OCI-LY3 (cell line): ENCODE data around the gene ARRDC2.

Source experiments
- H2AFZ ChIP-seq: fragments of 200-600, 300-600 bp; shearing (Covaris generic); 2 replicates; pipeline ENCODE4 v1.6.0; 2014; ENCODE audit warnings: antibody characterized with exemption, low read depth, low read length
- H3K27ac ChIP-seq: fragments of 200-600, 300-600 bp; sonication (generic); 2 replicates; pipeline ENCODE4 v1.5.1; 2014; ENCODE audit warnings: mild to moderate bottlenecking, low read length, moderate library complexity, mixed read lengths
- H3K27me3 ChIP-seq: fragments of 200-600, 300-600 bp; sonication (generic); 2 replicates; pipeline ENCODE4 v1.6.1; 2014; ENCODE audit warnings: low read depth, low read length, mixed read lengths
- H3K36me3 ChIP-seq: fragments of 200-600, 300-600 bp; sonication (generic); replicated peaks from 2 replicates; pipeline ENCODE3; 2014; ENCODE audit warnings: low read depth, low read length, mixed read lengths
- H3K4me1 ChIP-seq: fragments of 300-600, 200-600 bp; sonication (generic); 2 replicates; pipeline ENCODE4 v1.6.1; 2014; ENCODE audit warnings: low read length, mixed read lengths
- H3K4me2 ChIP-seq: fragments of 200-600, 300-600 bp; sonication (generic); 2 replicates; pipeline ENCODE4 v1.6.1; 2014; ENCODE audit warnings: low read length, mixed read lengths
- H3K4me3 ChIP-seq: fragments of 300-600, 200-600 bp; sonication (generic); 2 replicates; pipeline ENCODE4 v1.5.1; 2014; ENCODE audit warnings: antibody characterized with exemption, mild to moderate bottlenecking, low read length, moderate library complexity
- H3K79me2 ChIP-seq: fragments of 300-600, 200-600 bp; shearing (Covaris generic); 2 replicates; pipeline ENCODE4 v1.6.1; 2014; ENCODE audit warnings: mild to moderate bottlenecking, low read length, mixed read lengths
- H3K9ac ChIP-seq: fragments of 300-600, 200-600 bp; shearing (Covaris generic); 2 replicates; pipeline ENCODE4 v1.6.0; 2014; ENCODE audit warnings: mild to moderate bottlenecking, low read length, moderate library complexity
- H3K9me3 ChIP-seq: fragments of 200-600, 300-600 bp; shearing (Covaris generic); 2 replicates; pipeline ENCODE4 v1.6.1; 2014; ENCODE audit warnings: low read length, mixed read lengths; ENCODE audit not compliant: insufficient read depth
- H4K20me1 ChIP-seq: fragments of 200-600, 300-600 bp; sonication (generic); 2 replicates; pipeline ENCODE4 v1.6.1; 2016; ENCODE audit warnings: low read length, mixed read lengths; ENCODE audit not compliant: insufficient read depth
- EZH2phosphoT487 ChIP-seq: fragments of 200-600 bp; shearing (Covaris generic); IDR thresholded peaks from 2 replicates; pipeline ENCODE4 v1.6.1; 2018; ENCODE audit warnings: antibody characterized with exemption, mixed run types, low read depth
- TF ChIP-seq, protein P1 (sequence below): fragments of 200-600, 300-600 bp; sonication (generic); IDR thresholded peaks from 2 replicates; pipeline ENCODE4 v1.5.1; 2014; ENCODE audit warnings: antibody characterized with exemption, low read length, low read depth

The ARRDC2 gene

DNA sequence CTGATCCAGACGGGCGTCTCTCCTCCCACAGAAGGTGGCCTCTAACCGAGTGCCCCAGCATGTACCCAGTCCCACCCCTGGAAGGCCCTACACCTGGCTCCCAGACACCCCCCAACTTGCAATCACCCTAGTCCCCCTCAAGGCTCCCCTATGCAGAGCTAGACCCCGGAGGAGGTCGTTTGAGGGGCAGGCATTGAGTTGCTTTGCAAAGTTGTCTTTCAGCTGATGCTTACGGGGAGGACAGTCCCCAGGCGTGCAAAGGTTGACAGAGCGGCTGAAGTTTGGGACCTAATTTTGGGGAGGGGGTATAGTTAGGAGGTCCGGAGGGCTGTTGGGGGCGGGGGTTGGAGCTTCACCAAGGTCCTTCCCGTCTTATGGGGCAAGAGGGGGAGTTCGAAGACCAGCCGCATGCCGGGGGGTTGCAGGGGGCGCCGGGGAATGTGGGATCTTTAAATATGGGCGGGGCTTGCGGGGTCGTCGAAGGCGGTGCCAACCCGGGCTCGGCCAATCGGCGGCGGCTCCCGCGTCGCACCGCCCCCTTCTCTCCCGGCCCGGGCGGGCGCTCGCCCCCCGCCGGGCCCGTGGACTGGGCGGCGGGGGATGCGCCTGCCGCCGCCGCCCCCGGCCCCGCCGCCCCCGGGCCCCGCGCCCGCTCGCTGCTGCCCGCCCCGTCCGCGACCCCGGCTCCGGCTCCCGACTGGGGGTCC, 41.3 kb upstream of the ARRDC2 start, which contains the start of gene KCNN1:
Gene KCNN1, plus strand, starts transcription at position 558 of the 707 bp plus-strand sequence. CDS start 6,782 bp downstream, outside the sequence.
- H3K4me3 ChIP-seq = no peak within 1 kb of the TSS

GRCh38 chr19:17967257-17968051, 40.5 kb upstream of the ARRDC2 start:
- H3K36me3 ChIP-seq = no peaks in the 10 kb centered on the region
- no peaks in the 10 kb centered on the region for H4K20me1 ChIP-seq
- H3K9ac ChIP-seq = no peak overlapping the region
- no peaks in the 10 kb centered on the region for H3K9me3 ChIP-seq
- no peak for TF ChIP-seq EZH2phosphoT487
- TF ChIP-seq, protein P1, sequence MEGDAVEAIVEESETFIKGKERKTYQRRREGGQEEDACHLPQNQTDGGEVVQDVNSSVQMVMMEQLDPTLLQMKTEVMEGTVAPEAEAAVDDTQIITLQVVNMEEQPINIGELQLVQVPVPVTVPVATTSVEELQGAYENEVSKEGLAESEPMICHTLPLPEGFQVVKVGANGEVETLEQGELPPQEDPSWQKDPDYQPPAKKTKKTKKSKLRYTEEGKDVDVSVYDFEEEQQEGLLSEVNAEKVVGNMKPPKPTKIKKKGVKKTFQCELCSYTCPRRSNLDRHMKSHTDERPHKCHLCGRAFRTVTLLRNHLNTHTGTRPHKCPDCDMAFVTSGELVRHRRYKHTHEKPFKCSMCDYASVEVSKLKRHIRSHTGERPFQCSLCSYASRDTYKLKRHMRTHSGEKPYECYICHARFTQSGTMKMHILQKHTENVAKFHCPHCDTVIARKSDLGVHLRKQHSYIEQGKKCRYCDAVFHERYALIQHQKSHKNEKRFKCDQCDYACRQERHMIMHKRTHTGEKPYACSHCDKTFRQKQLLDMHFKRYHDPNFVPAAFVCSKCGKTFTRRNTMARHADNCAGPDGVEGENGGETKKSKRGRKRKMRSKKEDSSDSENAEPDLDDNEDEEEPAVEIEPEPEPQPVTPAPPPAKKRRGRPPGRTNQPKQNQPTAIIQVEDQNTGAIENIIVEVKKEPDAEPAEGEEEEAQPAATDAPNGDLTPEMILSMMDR = no peak
- H2AFZ ChIP-seq = no peak overlapping the region
- no peaks in the 10 kb centered on the region for H3K4me1 ChIP-seq
- H3K4me3 ChIP-seq = no peak overlapping the region
- no peak overlapping the region for H3K4me2 ChIP-seq
- H3K27me3 ChIP-seq = peaks cover 26% of the 10 kb centered on the region
- no peaks in the 10 kb centered on the region for H3K79me2 ChIP-seq
- H3K27ac ChIP-seq = no peak overlapping the region

More for the DNA sequence above, 41.3 kb upstream of the ARRDC2 start, which contains the start of gene KCNN1:
- Histone ChIP-seq H3K79me2 (no peaks in the 10 kb centered on the region), H3K4me2 (no peak within 1 kb of the TSS), H3K9ac (no peak within 1 kb of the TSS), H3K27ac (no peak within 1 kb of the TSS), H4K20me1 (no peaks in the 10 kb centered on the region), H3K36me3 (no peaks in the 10 kb centered on the region), H3K27me3 (peaks cover 26% of the 10 kb centered on the region), H2AFZ (no peak within 1 kb of the TSS), H3K4me1 (no peaks in the 10 kb centered on the region), H3K9me3 (no peaks in the 10 kb centered on the region)
- no peak for TF ChIP-seq EZH2phosphoT487
- TF ChIP-seq, protein P1 = no peak

DNA sequence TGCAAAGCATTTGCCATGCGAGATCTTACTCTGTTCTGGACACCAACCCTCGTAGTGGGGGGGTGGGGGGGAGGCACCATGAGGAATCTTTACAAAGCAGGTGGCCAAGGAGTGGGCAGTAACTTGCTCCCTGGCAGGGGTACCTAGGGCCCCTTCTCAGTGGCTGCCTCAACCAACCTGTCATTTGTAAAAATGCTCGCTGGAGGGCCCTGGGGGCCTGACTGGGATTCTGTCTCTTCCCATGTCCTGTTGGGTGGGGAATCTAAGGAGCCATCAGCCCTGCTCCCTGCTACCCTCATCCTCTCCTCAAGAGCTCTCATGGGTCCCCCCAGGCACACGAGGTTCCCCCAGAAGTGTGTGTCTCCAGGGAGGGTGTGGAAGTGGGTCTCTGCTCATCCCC, 39.6 kb upstream of the ARRDC2 start:
- peaks cover 26% of the 10 kb centered on the region for H3K27me3 ChIP-seq
- no peak overlapping the region for H3K4me2 ChIP-seq

More for the DNA sequence above, 39.6 kb upstream of the ARRDC2 start:
- Histone ChIP-seq H2AFZ (no peak overlapping the region), H3K79me2 (no peaks in the 10 kb centered on the region), H4K20me1 (no peaks in the 10 kb centered on the region), H3K36me3 (no peaks in the 10 kb centered on the region), H3K4me1 (no peaks in the 10 kb centered on the region), H3K27ac (no peak overlapping the region), H3K4me3 (no peak overlapping the region), H3K9me3 (no peaks in the 10 kb centered on the region), H3K9ac (no peak overlapping the region)
- no peak for TF ChIP-seq EZH2phosphoT487
- TF ChIP-seq, protein P1 = no peak
